ENCODE results near the gene RNASEL. TPM values are rescaled to one million over a fixed set of nuclear protein-coding genes. Genes with fewer than 3 reads are reported as not detected.

Gene RNASEL
- total RNA-seq, 2 donors from 2014 or later = 5.1 to 9.2 TPM

GRCh38 chr1:182624577-182624976 lies 35.5 kb upstream of the RNASEL start:
- intact Hi-C loops (cut with DNase I) = no loop called here
- no peak for DNase-seq (ENCODE audit: low spot score)

- no peak for DNase-seq (ENCODE audit: low spot score)
- intact Hi-C loops (cut with DNase I) = no loop called here
Measured at GRCh38 chr1:182622901-182623528, 34.0 kb upstream of the RNASEL start.

- DNase-seq (ENCODE audit: low spot score) = no peak
- intact Hi-C loops (cut with DNase I) = no loop called here
Measured at GRCh38 chr1:182621906-182622305, 32.9 kb upstream of the RNASEL start.

GRCh38 chr1:182620924-182621585 lies 32.0 kb upstream of the RNASEL start:
- no peak for DNase-seq (ENCODE audit: low spot score)
- intact Hi-C loops (cut with DNase I) = no loop called here

GRCh38 chr1:182617734-182618351 lies 28.8 kb upstream of the RNASEL start:
- DNase-seq (ENCODE audit: low spot score) = no peak
- intact Hi-C loops (cut with DNase I) = no loop called here

- no peak for DNase-seq (ENCODE audit: low spot score)
- intact Hi-C loops (cut with DNase I) = no loop called here
Measured at GRCh38 chr1:182617014-182617429, 28.0 kb upstream of the RNASEL start.

- intact Hi-C loops (cut with DNase I) = no loop called here
- peak; percentile 90 for DNase-seq (ENCODE audit: low spot score)
Measured at GRCh38 chr1:182616130-182617013, 27.3 kb upstream of the RNASEL start.

- intact Hi-C loops (cut with DNase I) = no loop called here
- DNase-seq (ENCODE audit: low spot score) = peak; percentile 91
Measured at GRCh38 chr1:182615468-182616129, 26.5 kb upstream of the RNASEL start.

GRCh38 chr1:182614796-182615454 lies 25.9 kb upstream of the RNASEL start:
- intact Hi-C loops (cut with DNase I) = no loop called here
- peak; percentile 95 for DNase-seq (ENCODE audit: low spot score)

GRCh38 chr1:182611787-182612186 lies 22.7 kb upstream of the RNASEL start:
- intact Hi-C loops (cut with DNase I) = no loop called here
- DNase-seq (ENCODE audit: low spot score) = no peak

- intact Hi-C loops (cut with DNase I) = no loop called here
- DNase-seq (ENCODE audit: low spot score) = no peak
Measured at GRCh38 chr1:182611326-182611725, 22.3 kb upstream of the RNASEL start.

- intact Hi-C loops (cut with DNase I) = no loop called here
- DNase-seq (ENCODE audit: low spot score) = no peak
Measured at GRCh38 chr1:182610606-182611194, 21.6 kb upstream of the RNASEL start.

- intact Hi-C loops (cut with DNase I) = no loop called here
- DNase-seq (ENCODE audit: low spot score) = no peak
Measured at GRCh38 chr1:182608845-182609610, 20.0 kb upstream of the RNASEL start.

GRCh38 chr1:182608236-182608635 lies 19.2 kb upstream of the RNASEL start:
- intact Hi-C loops (cut with DNase I) = no loop called here
- no peak for DNase-seq (ENCODE audit: low spot score)

GRCh38 chr1:182607566-182607965 lies 18.5 kb upstream of the RNASEL start:
- intact Hi-C loops (cut with DNase I) = no loop called here
- DNase-seq (ENCODE audit: low spot score) = no peak

GRCh38 chr1:182604175-182605164 lies 15.4 kb upstream of the RNASEL start, which contains the start of gene RGS16:
TSS of gene RGS16 (minus strand) at chr1:182604389. CDS start at chr1:182604259, 130 bp downstream.
- peak; percentile 98 for DNase-seq (ENCODE audit: low spot score)
- intact Hi-C loops (cut with DNase I) = no loop called here

Data from posterior vena cava (tissue), 2 donors.